PC-9 (cell line): ENCODE measurements around the gene LRSAM1. TPM values are rescaled to one million over a fixed set of nuclear protein-coding genes. Genes with fewer than 3 reads are reported as not detected.

ENCODE experiments used
- BruUV-seq: library from RNA; stranded (reverse); fragments of 400-500 nt; replicated peaks from 2 replicates; lab custom pipeline; 2021; lab: Mats Ljungman, UMichigan
- CTCF ChIA-PET: fragments of 300-600 bp; sonication (Branson Sonifier 250); formaldehyde crosslinking; loops from one replicate; lab custom pipeline; 2022; ENCODE audit warnings: antibody characterized with exemption; lab: Charles Lee
- POLR2A ChIA-PET: fragments of 300-600 bp; sonication (Branson Sonifier 250); formaldehyde crosslinking; loops from one replicate; lab custom pipeline; 2022; ENCODE audit warnings: antibody characterized with exemption; ENCODE audit not compliant: unreplicated experiment; lab: Charles Lee
- DNase-seq, 2 experiments: peaks; one replicate each; pipeline versions ENCODE4 v3.0.0 to v3.0.0-alpha.2; 2015 to 2022; ENCODE audit warnings: mixed read lengths in 1 of 2
- H2AFZ ChIP-seq: fragments of 200-600 bp; sonication (generic); 2 replicates; pipeline ENCODE4 v1.8.1; 2017; ENCODE audit warnings: antibody characterized with exemption
- H3F3A ChIP-seq: fragments of 200-600 bp; sonication (generic); 2 replicates; pipeline ENCODE4 v1.8.1; 2017; ENCODE audit warnings: antibody characterized with exemption, mild to moderate bottlenecking, low read depth; ENCODE audit not compliant: insufficient read depth
- H3K27ac ChIP-seq: fragments of 200-600 bp; sonication (generic); 2 replicates; pipeline ENCODE4 v1.6.1; 2016; ENCODE audit warnings: mixed run types
- H3K27me3 ChIP-seq: fragments of 200-600 bp; sonication (generic); 2 replicates; pipeline ENCODE4 v1.6.1; 2016; ENCODE audit warnings: low read depth, mixed run types; ENCODE audit not compliant: insufficient read depth
- H3K36me3 ChIP-seq: fragments of 200-600 bp; sonication (generic); 2 replicates; pipeline ENCODE4 v1.6.1; 2016; ENCODE audit warnings: low read depth, mixed run types
- H3K4me1 ChIP-seq: fragments of 200-600 bp; sonication (generic); replicated peaks from 2 replicates; pipeline ENCODE4 v1.6.1; 2016; ENCODE audit warnings: mixed run types; ENCODE audit not compliant: insufficient read depth
- H3K4me2 ChIP-seq: fragments of 200-600 bp; sonication (generic); 2 replicates; pipeline ENCODE4 v1.6.1; 2017; ENCODE audit warnings: mixed run types
- H3K4me3 ChIP-seq: fragments of 200-600 bp; sonication (generic); 2 replicates; pipeline ENCODE4 v1.6.1; 2016; ENCODE audit warnings: mixed run types
- H3K79me2 ChIP-seq: fragments of 200-600 bp; sonication (generic); 2 replicates; pipeline ENCODE4 v1.6.1; 2017; ENCODE audit warnings: low read depth, mixed run types
- H3K9me2 ChIP-seq: fragments of 200-600 bp; sonication (generic); 2 replicates; pipeline ENCODE4 v1.8.1; 2017; ENCODE audit warnings: mild to moderate bottlenecking; ENCODE audit not compliant: insufficient read depth
- H3K9me3 ChIP-seq: fragments of 200-600 bp; sonication (generic); 2 replicates; pipeline ENCODE4 v1.8.1; 2016; ENCODE audit warnings: low read depth; ENCODE audit not compliant: insufficient read depth
- H4K20me1 ChIP-seq: fragments of 200-600 bp; sonication (generic); 2 replicates; pipeline ENCODE4 v1.8.1; 2017; ENCODE audit not compliant: insufficient read depth
- CTCF ChIP-seq: fragments of 200-600 bp; sonication (generic); conservative IDR thresholded peaks from 2 replicates; pipeline ENCODE4 v1.6.1; 2017; ENCODE audit warnings: mixed run types, antibody characterized with exemption, mild to moderate bottlenecking, moderate library complexity
- EZH2 ChIP-seq: fragments of 200-600 bp; sonication (generic); IDR thresholded peaks from 2 replicates; pipeline ENCODE4 v1.8.0; 2017; ENCODE audit warnings: antibody characterized with exemption, low read depth
- intact Hi-C: fragments of 100-400 bp; cut with micrococcal nuclease; formaldehyde crosslinking; loops from one replicate; pipeline ENCODE4 v1.10.0; 2022; ENCODE audit not compliant: unreplicated experiment
- total RNA-seq: library from RNA; stranded (reverse); gene quantifications from 2 replicates; pipeline ENCODE4 v1.2.3, GENCODE V29; 2021

LRSAM1 gene
- total RNA-seq, 1 experiment from 2014 or later = 44.0 TPM

- H3K36me3 ChIP-seq = peaks cover 29% of the 10 kb centered on the region
- H4K20me1 ChIP-seq = peaks cover 28% of the 10 kb centered on the region
- BruUV-seq = no TSS peak
- no peaks in the 10 kb centered on the region for H3K9me2 ChIP-seq
- no peaks in the 10 kb centered on the region for H3K4me1 ChIP-seq
- intact Hi-C loops = no loop called here
- H3K27me3 ChIP-seq = no peaks in the 10 kb centered on the region
- POLR2A ChIA-PET = no interaction called here
- no peak overlapping the region for H3K27ac ChIP-seq
- DNase-seq = no peak
- CTCF ChIA-PET = no interaction called here
- H3K4me2 ChIP-seq = no peak overlapping the region
- no peak overlapping the region for H3K4me3 ChIP-seq
- H3K9me3 ChIP-seq = peaks cover 19% of the 10 kb centered on the region
- H3K79me2 ChIP-seq = peaks cover 22% of the 10 kb centered on the region
- peaks cover 23% of the 10 kb centered on the region; the same call in 1 of the 2 replicates for H3F3A ChIP-seq
- TF ChIP-seq EZH2 (no peak), CTCF (no peak)
- H2AFZ ChIP-seq = no peak overlapping the region
Measured at GRCh38 chr9:127529671-127530070, 78.4 kb downstream of the LRSAM1 start.

- no peak for DNase-seq
- no peak overlapping the region for H3K4me2 ChIP-seq
- BruUV-seq = no TSS peak
- H3K36me3 ChIP-seq = peaks cover 22% of the 10 kb centered on the region
- H3K27me3 ChIP-seq = no peaks in the 10 kb centered on the region
- H2AFZ ChIP-seq = no peak overlapping the region
- intact Hi-C loops = no loop called here
- H4K20me1 ChIP-seq = peaks cover 32% of the 10 kb centered on the region
- H3K4me1 ChIP-seq = no peaks in the 10 kb centered on the region
- CTCF ChIA-PET = no interaction called here
- peaks cover 27% of the 10 kb centered on the region for H3K79me2 ChIP-seq
- POLR2A ChIA-PET = no interaction called here
- peaks cover 13% of the 10 kb centered on the region for H3K9me3 ChIP-seq
- no peak overlapping the region for H3K27ac ChIP-seq
- TF ChIP-seq CTCF (no peak), EZH2 (no peak)
- no peaks in the 10 kb centered on the region for H3K9me2 ChIP-seq
- no peak overlapping the region for H3K4me3 ChIP-seq
- peaks cover 17% of the 10 kb centered on the region; the same call in 1 of the 2 replicates for H3F3A ChIP-seq
Measured at GRCh38 chr9:127530206-127530941, 79.1 kb downstream of the LRSAM1 start.

- Histone ChIP-seq H4K20me1 (peaks cover 32% of the 10 kb centered on the region), H3K79me2 (peaks cover 34% of the 10 kb centered on the region), H3K4me2 (no peak overlapping the region), H3K4me3 (no peak overlapping the region), H3F3A (peaks cover 10% of the 10 kb centered on the region; the same call in 1 of the 2 replicates), H3K36me3 (peaks cover 9% of the 10 kb centered on the region; the same call in 1 of the 2 replicates), H3K27me3 (no peaks in the 10 kb centered on the region), H3K9me3 (0 out of 2 replicates have a peak, but pooled peaks cover under 1% of the 10 kb centered on the region), H3K9me2 (no peaks in the 10 kb centered on the region), H3K27ac (no peak overlapping the region), H2AFZ (no peak overlapping the region), H3K4me1 (no peaks in the 10 kb centered on the region)
- ChIA-PET CTCF (no interaction called here), POLR2A (no interaction called here)
- DNase-seq = no peak
- intact Hi-C loops = no loop called here
- TF ChIP-seq EZH2 (no peak), CTCF (no peak)
- BruUV-seq = no TSS peak
Measured at GRCh38 chr9:127531676-127532075, 80.4 kb downstream of the LRSAM1 start.
